ENCODE results near the gene HHEX.
"Not testable (repeated sequence)": the region's sequence is repeated elsewhere in the genome, so short reads cannot be mapped to it uniquely, and the experiment has no call there.

Gene HHEX

GRCh38 chr10:92689663-92690210 is at the start of gene HHEX:
HHEX (plus strand) TSS chr10:92689955; CDS start chr10:92689987, 32 bp downstream.
- DNase-seq = no peak

GRCh38 chr10:92640107-92640506 is 49.6 kb upstream of the HHEX start:
- DNase-seq = no peak

- no peak for DNase-seq
Observed at GRCh38 chr10:92641492-92641891, 48.3 kb upstream of the HHEX start.

GRCh38 chr10:92644921-92645320 is 44.8 kb upstream of the HHEX start:
- DNase-seq = no peak

- DNase-seq = not testable (repeated sequence)
Observed at GRCh38 chr10:92650864-92651263, 38.9 kb upstream of the HHEX start.

GRCh38 chr10:92655426-92655825 is 34.3 kb upstream of the HHEX start:
- DNase-seq = no peak

GRCh38 chr10:92656266-92656961 is 33.3 kb upstream of the HHEX start:
- DNase-seq = no peak

GRCh38 chr10:92657024-92657423 is 32.7 kb upstream of the HHEX start:
- no peak for DNase-seq

- no peak for DNase-seq
Observed at GRCh38 chr10:92662848-92663247, 26.9 kb upstream of the HHEX start.

GRCh38 chr10:92664322-92664721 is 25.4 kb upstream of the HHEX start:
- DNase-seq = no peak

GRCh38 chr10:92667078-92667477 is 22.7 kb upstream of the HHEX start:
- DNase-seq = no peak

- DNase-seq = no peak
Observed at GRCh38 chr10:92677708-92678107, 12.0 kb upstream of the HHEX start.

- no peak for DNase-seq
Observed at GRCh38 chr10:92678206-92678605, 11.5 kb upstream of the HHEX start.

GRCh38 chr10:92681306-92681834 is 8.4 kb upstream of the HHEX start:
- DNase-seq = no peak

GRCh38 chr10:92688573-92688926 is 1.2 kb upstream of the HHEX start:
- DNase-seq = no peak

- no peak for DNase-seq
Observed at GRCh38 chr10:92688927-92689662, 660 bp upstream of the HHEX start.

GRCh38 chr10:92690211-92690914 is 608 bp downstream of the HHEX start:
- DNase-seq = peak in 1 of 4 experiments; percentile 18

- DNase-seq = no peak
Observed at GRCh38 chr10:92690915-92691590, 1.3 kb downstream of the HHEX start.

GRCh38 chr10:92691591-92692079 is 1.9 kb downstream of the HHEX start:
- DNase-seq = no peak

GRCh38 chr10:92692080-92692671 is 2.4 kb downstream of the HHEX start:
- no peak for DNase-seq

- DNase-seq = no peak
Observed at GRCh38 chr10:92692697-92693533, 3.2 kb downstream of the HHEX start.

Measured in activated CD4-positive, CD25-positive, alpha-beta regulatory T cell (primary cell).